HG03558 (cell line): ENCODE measurements around the gene LENG1.

ENCODE experiments used
- ATAC-seq: cut with Tn5 transposase; IDR thresholded peaks from one replicate; pipeline ENCODE4 v1.9.1; 2021; ENCODE audit warnings: moderate number of reproducible peaks; ENCODE audit not compliant: unreplicated experiment; ENCODE audit errors: extremely low read depth

LENG1 gene

DNA sequence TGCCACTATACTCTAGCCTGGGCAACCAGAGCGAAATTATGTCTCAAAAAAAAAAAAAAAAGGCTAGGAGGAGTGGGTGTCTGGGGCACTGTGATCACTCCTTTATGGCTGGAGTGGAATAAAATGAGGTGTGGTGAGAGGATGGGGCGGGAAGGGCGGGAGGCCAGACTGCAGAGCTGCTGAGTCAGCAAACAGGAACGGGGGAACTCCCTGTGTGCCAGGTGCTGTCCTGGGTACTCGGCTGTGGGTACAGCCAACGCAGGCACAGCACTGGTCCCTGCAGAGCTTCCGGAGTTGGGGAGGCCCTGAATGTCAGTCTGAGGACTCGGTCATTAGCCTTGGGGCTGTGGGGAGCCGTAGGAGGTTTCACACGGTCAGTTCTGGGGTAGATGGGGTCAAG lies 38.3 kb downstream of the LENG1 start:
- no peak for ATAC-seq

DNA sequence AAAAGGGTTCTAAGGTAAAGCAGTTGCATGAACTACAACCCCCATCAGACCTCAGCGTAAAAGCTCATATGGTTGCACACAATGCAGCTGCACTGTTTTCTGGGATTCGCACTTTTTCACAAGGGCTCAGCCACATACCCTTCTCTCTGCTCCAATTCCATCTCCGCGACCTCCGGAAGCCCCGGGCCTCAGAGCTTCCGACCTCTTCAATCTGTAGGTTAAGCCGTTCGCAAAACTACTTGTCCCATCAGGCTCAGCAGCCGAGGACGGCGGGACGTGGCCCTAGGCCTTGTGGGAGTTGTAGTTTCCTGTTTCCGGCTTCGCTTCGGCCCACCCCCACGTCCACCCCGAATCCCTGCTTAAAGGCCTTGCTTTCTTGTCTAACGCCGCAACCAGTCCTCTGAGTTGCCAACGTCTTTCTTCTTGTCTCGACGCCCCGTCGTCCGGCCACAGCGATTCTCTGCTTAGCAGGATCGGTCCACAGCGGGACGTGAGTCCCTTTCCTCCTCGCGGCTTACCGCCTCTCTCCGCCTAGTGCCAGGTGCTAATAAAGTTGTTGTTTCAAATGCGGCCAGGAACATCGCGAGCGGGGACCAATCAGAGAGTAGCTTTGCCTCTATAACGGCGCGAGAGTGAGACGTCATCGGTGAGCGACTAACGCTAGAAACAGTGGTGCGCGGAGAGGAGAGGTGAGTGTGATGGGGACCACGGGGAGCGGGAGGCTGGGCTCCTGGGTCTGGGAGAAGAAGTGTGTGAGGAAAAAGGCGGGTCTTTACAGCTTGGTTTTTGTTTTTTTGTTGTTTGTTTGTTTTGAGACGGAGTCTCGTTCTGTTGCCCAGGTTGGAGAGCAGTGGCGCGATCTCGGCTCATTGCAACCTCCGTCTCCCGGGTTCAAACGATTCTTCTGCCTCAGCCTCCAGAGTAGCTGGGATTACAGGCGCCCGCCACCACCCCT lies 44.1 kb downstream of the LENG1 start, which contains the start of the genes PRPF31 and TFPT:
Gene PRPF31, plus strand, starts transcription at position 646 of the 955 bp plus-strand sequence. CDS start 2,525 bp downstream, outside the sequence.
Gene TFPT, minus strand, starts transcription at position 549 of the 955 bp plus-strand sequence. Its CDS starts 388 bp downstream, at position 161.
- ATAC-seq: peak; percentile 69

DNA sequence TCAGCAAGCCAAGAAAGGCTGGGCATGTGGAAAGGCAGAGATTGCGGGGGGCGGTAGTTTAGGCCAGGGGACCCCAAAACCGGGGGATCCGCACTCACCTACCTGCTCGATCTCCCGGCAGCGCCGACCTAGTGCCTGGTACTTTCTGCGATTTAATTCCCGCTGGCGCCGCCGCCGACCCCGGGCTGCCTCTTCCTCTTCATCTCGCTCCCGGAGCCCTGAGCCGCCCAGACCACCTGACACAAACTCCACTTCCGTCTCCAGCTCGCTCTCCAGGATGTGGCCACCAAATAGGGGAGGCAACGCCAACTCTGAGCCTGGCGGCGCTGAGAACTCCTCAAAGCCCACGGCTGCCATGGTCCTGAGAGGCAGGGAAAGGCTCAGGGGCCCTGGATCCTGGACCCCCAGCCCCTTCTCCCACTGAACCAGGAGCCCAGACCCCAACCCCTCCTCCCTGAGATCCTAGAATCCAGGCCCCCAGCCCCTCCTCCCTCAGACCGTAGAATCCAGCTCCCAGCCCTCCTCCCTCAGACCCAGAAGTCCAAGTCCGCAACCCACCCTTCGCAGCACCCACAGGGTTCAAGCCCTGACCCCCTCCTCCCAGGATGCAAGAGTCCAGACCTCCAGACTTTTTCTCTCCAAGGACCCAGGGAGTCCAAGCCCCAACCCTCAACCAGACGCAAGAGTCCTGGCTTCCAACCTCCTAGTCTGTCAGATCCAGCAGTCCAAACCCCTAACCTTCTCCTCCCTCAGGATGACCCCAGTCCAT lies 45.0 kb downstream of the LENG1 start:
- no peak for ATAC-seq

DNA sequence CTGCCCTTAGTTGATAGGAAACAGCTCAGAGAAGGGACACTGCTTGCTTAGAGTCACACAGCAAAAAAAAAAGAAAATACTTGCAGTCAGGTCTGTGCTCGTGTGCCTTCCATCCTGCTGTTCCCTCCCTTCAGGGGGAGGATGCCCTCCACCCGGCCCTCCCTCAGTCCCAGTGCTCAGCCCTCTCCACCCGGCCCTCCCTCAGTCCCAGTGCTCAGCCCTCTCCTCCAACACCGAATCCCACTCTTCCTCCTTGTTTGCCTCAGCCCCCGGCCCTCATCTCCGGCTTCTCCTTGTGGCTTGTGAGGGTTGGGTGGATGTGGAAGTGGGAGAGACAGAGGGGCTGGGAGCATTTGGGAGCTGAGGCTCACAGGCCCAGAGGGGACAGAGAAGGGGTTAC lies 49.9 kb downstream of the LENG1 start:
- no peak for ATAC-seq

DNA sequence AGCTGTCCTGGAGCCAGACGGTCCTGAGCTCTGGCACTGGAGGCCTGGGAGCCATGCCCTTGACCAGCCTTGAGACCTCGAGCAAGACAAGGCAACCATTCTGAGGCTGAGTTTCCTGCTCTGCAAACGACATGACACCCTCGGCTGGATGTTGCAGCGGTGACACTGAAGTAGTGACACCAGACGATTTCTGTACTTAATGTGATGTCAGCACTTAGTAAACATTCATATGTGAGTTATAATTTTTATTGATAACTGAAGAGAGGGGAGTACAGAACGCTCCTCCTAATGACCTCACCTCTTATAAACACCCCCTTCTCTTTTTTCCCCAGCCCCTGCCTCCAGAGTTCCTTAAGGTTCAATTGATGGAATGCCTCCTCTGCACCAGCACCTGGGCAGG lies 51.0 kb downstream of the LENG1 start:
- ATAC-seq: no peak

DNA sequence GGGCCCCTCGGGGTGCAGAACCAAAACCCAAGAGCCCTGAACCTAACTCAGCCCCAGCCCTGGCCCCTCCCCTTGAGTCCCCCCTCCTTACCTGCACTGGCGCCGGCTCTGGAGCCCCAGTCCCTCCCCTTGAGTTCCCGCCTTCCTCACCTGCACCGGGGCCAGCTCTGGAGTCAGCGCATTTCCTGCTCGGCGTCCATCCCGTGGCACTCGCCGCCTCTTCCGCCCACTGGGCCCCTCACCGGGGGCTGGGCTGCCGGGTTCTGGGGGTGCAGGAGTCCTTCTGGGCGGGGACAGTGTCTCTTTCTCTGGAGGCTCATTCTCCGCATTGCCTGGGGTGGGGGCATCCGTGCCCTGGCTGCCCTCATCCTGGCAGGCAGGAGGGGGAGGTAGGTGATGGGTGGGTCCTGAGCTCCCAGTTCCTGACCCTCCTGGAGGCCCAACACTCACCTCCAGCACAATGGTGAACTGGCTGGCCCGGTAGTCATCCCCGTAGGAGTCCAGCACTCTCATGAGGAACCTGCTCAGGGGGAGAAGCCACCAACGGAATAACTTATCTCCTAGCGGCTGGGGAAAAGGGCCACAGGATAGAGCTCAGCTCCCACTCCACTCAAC lies 51.5 kb downstream of the LENG1 start:
- ATAC-seq: no peak

DNA sequence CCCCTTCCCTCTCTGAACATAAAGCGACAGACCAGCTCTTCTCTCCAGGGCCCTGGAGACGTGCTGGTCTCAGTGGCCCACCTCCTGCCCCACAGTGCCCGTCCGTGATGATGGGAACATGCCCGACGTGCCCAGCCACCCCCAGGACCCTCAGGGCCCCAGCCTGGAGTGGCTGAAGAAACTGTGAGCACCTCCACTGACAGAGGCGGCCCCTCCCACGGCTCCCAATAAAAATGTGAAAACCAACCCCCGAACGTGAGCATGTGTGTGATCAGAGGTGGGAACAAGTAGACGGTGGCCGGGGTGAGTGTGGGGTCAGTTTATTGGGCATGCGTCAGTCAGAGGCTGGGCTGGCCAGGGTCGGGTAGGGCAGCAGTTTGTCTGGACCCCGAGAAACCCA lies 52.8 kb downstream of the LENG1 start:
- no peak for ATAC-seq

DNA sequence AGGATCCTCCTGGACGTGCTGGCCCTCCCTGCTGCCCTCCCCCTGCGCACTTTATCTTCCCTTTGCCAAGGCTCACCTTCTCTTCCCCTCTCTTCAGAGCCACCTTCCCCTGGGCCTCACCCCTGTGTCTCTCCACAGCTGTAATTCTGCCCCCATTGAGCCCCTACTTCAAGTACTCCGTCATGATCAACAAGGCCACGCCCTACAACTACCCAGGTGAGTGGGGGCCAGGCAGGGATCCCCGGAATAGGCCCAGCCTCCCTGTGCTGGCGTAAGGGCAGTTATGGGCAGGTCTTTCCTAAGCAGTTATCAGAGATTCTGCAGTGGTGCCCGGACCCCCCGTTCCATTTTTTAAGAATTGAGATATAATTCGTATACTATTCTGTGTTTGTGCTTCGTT lies 53.7 kb downstream of the LENG1 start:
- no peak for ATAC-seq
